Measurements from ENCODE around the gene NELFB.

Gene NELFB

DNA sequence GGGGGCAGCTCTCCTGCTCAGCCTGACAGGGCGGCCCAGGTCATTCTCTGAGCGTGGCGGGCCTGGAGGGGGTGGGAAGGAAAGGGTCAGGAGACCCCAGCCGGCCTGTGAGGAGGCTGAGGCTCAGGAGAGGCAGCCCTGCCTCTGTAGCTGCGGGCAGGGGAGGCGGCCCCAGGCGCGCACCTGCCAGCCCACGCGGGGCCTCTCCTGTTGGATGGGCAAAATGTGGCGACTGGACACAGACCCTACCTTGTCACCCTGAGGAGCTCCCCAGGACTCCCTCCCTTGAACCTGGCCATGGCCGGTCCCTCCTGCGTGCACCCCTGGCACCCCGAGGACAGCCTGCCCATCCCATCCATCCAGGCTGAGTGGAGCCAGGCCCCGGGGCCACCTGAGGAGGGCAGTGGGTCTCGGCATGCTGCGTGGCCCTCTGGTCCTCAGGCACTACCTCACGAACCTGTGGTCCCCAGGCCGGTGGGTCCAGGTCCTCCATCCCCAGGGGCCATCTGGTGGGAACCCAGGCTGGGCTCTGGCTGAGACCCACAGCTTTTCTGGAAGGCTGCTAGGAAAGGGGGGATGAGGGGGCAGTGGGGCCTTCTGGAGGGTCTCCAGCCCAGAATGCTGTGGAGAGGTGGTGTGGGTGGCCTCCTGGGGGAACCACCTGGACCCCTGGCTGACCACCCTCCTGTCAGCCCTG is 62.0 kb downstream of the NELFB start:
- no peak for DNase-seq

GRCh38 chr9:137317718-137318511 is 62.8 kb downstream of the NELFB start:
- no peak for DNase-seq

GRCh38 chr9:137318602-137319001 is 63.5 kb downstream of the NELFB start:
- no peak for DNase-seq

DNA sequence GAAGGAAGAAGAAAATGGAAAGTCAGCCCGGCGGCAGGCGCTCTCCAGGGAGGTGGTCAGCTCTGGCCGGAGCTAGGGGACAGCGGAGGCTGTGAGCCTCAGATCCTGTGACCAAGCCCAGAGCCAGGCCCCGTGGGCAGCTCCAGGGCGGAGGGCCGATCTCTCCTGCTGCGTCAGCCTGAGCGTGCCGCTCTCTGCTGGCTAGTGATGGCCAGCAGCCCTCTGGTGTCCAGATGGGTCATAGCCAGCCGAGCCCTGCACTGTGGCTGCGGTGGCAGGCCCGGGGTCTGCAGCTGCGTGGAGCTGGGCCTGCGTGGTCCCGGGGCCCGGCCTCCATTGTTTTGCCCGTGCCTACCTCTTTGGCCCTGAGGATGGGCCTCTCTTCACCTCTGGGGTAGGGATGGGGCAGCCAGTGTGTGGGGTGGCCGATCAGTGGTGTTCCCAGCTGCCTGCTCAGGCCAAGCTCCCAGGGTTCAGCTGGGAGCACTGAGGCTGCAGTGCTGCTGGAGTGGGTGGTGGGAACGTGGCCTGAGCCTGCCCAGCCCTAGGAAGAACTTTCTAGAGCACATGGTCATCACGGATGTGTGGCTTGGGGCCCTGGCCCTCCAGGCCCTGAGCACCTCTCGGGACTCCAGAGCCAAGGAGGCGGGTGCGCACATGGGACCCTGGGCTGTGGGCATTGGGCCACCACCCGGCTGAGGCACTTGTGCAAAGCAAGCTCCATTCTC is 64.0 kb downstream of the NELFB start:
- DNase-seq: no peak

GRCh38 chr9:137319739-137320551 is 64.8 kb downstream of the NELFB start:
- no peak for DNase-seq

- DNase-seq: no peak
These were observed 65.6 kb downstream of the NELFB start for GRCh38 chr9:137320555-137321384.

GRCh38 chr9:137321726-137322361 is 66.7 kb downstream of the NELFB start:
- no peak for DNase-seq
